Astrocyte (in vitro differentiated cells and primary cell): ENCODE results near the gene ABCC2.

Experiments
- CTCF ChIP-seq: IDR thresholded peaks from 2 replicates; pipeline ENCODE4 v1.5.1; 2011; ENCODE audit warnings: low read depth, mild to moderate bottlenecking, inconsistent platforms, low read length, moderate library complexity; ENCODE audit not compliant: insufficient read depth
- EZH2 ChIP-seq: IDR thresholded peaks from 2 replicates; pipeline ENCODE4 v1.6.1; 2012; ENCODE audit warnings: mild to moderate bottlenecking, low read length, inconsistent platforms; ENCODE audit not compliant: insufficient read depth

GRCh38 chr10:99740933-99741559 is 41.4 kb upstream of the ABCC2 start:
- TF ChIP-seq CTCF: no peak
- TF ChIP-seq EZH2: no peak
